HCT116 (cell line): ENCODE measurements around the gene IQGAP2. TPM values are rescaled to one million over a fixed set of nuclear protein-coding genes. Genes with fewer than 3 reads are reported as not detected.

Source experiments
- ATAC-seq: fragments of 200-7000 bp; cut with Tn5 transposase; 2 replicates; pipeline ENCODE4 v1.9.1; 2020; ENCODE audit warnings: mild to moderate bottlenecking, moderate library complexity
- BruUV-seq: library from RNA; stranded (reverse); fragments of 400-500 nt; replicated peaks from 2 replicates; lab custom pipeline; 2021; lab: Mats Ljungman, UMichigan
- CTCF ChIA-PET: fragments of 300-600 bp; sonication (Branson Sonifier 250); formaldehyde crosslinking; loops from one replicate; lab custom pipeline; 2021; ENCODE audit warnings: antibody characterized with exemption; lab: Charles Lee
- POLR2A ChIA-PET: fragments of 300-600, 350-600 bp; sonication (Branson Sonifier 250); formaldehyde crosslinking; loops from one replicate; lab custom pipeline; 2021; ENCODE audit warnings: antibody characterized with exemption; lab: Charles Lee
- RAD21 ChIA-PET, 2 experiments: fragments of 300-600 bp; sonication (Branson Sonifier 250); formaldehyde crosslinking; loops; one replicate each; lab custom pipeline; 2023; ENCODE audit warnings: low total read pairs in 2 of 2; ENCODE audit not compliant: uncharacterized antibody in 2 of 2, unreplicated experiment in 2 of 2, low non-redundant PET in 1 of 2; lab: Charles Lee
- DNase-seq: peaks from one replicate; pipeline ENCODE4 v3.0.0-alpha.2; 2010; ENCODE audit warnings: low read depth, low spot score
- H2AFZ ChIP-seq: fragments of 200-600 bp; shearing (Covaris generic), sonication (generic); 2 replicates; pipeline ENCODE4 v1.6.1; 2017; ENCODE audit warnings: low read depth, mixed run types, mixed read lengths, antibody characterized with exemption, low read length; ENCODE audit not compliant: poor library complexity, severe bottlenecking
- H3K27ac ChIP-seq: 2 replicates; pipeline ENCODE4 v1.5.1; 2012; ENCODE audit warnings: low read depth, low read length
- H3K27me3 ChIP-seq: fragments of 200-600 bp; sonication (generic); 2 replicates; pipeline ENCODE4 v1.6.1; 2016; ENCODE audit warnings: mixed run types, low read length, mixed read lengths; ENCODE audit not compliant: insufficient read depth
- H3K36me3 ChIP-seq, 2 experiments: fragments of 200-500 bp in 1 of 2; fragments of 200-600 bp in 1 of 2; sonication (Bioruptor generic) in 1 of 2; sonication (generic) in 1 of 2; 2 replicates each; pipeline versions ENCODE4 v1.5.1 to v1.6.1; 2014 to 2016; ENCODE audit warnings: low read length in 2 of 2, inconsistent platforms in 1 of 2, mixed read lengths in 1 of 2, mixed run types in 1 of 2; ENCODE audit not compliant: insufficient read depth in 2 of 2, control insufficient read depth in 1 of 2
- H3K4me1 ChIP-seq, 2 experiments: fragments of 200-600 bp in 1 of 2; sonication (generic) in 1 of 2; 2 replicates each; pipeline versions ENCODE4 v1.5.1 to v1.6.1; 2012 to 2017; ENCODE audit warnings: low read length in 2 of 2, inconsistent platforms in 1 of 2, mild to moderate bottlenecking in 1 of 2, mixed read lengths in 1 of 2, mixed run types in 1 of 2, moderate library complexity in 1 of 2; ENCODE audit not compliant: insufficient read depth in 2 of 2, control insufficient read depth in 1 of 2
- H3K4me2 ChIP-seq: fragments of 200-600 bp; sonication (generic); 2 replicates; pipeline ENCODE4 v1.6.1; 2017; ENCODE audit warnings: mixed run types, low read length, mixed read lengths
- H3K4me3 ChIP-seq, 2 experiments: fragments of 200-600 bp in 1 of 2; sonication (generic) in 1 of 2; replicated peaks in 1 of 2; 2 replicates each; pipeline ENCODE4 v1.5.1; 2011 to 2016; ENCODE audit warnings: low read length in 2 of 2, control low read depth in 1 of 2, low read depth in 1 of 2, mild to moderate bottlenecking in 1 of 2, mixed read lengths in 1 of 2, mixed run types in 1 of 2
- H3K79me2 ChIP-seq: fragments of 200-600 bp; sonication (generic); 2 replicates; pipeline ENCODE4 v1.6.1; 2017; ENCODE audit warnings: mild to moderate bottlenecking, mixed run types, low read length, moderate library complexity, mixed read lengths; ENCODE audit not compliant: insufficient read depth
- H3K9ac ChIP-seq: fragments of 200-600 bp; sonication (generic); 2 replicates; pipeline ENCODE4 v1.6.1; 2016; ENCODE audit warnings: low read length, mixed read lengths
- H3K9me2 ChIP-seq: fragments of 200-600 bp; sonication (generic), shearing (Covaris generic); 2 replicates; pipeline ENCODE4 v1.6.1; 2017; ENCODE audit warnings: mixed run types, mild to moderate bottlenecking, moderate library complexity; ENCODE audit not compliant: insufficient read depth
- H3K9me3 ChIP-seq, 2 experiments: fragments of 200-500 bp in 1 of 2; fragments of 200-600 bp in 1 of 2; sonication (Bioruptor generic) in 1 of 2; sonication (generic) in 1 of 2; 2 replicates each; pipeline ENCODE4 v1.6.1; 2014 to 2017; ENCODE audit warnings: low read length in 2 of 2, mixed read lengths in 2 of 2, inconsistent platforms in 1 of 2, low read depth in 1 of 2, mild to moderate bottlenecking in 1 of 2, mixed run types in 1 of 2, moderate library complexity in 1 of 2; ENCODE audit not compliant: control insufficient read depth in 1 of 2, insufficient read depth in 1 of 2
- H4K20me1 ChIP-seq: fragments of 200-600 bp; sonication (generic), shearing (Covaris generic); 2 replicates; pipeline ENCODE4 v1.6.1; 2017; ENCODE audit warnings: mixed run types, mild to moderate bottlenecking, moderate library complexity; ENCODE audit not compliant: insufficient read depth
- CBX3 ChIP-seq: IDR thresholded peaks from 2 replicates; pipeline ENCODE4 v1.6.1; 2012; ENCODE audit warnings: low read depth
- ELF1 ChIP-seq: IDR thresholded peaks from 2 replicates; pipeline ENCODE4 v1.6.1; 2012; ENCODE audit warnings: low read depth, borderline replicate concordance
- EZH2 ChIP-seq: fragments of 200-600 bp; sonication (generic); IDR thresholded peaks from 2 replicates; pipeline ENCODE4 v1.6.1; 2017; ENCODE audit warnings: antibody characterized with exemption, mixed run types
- EZH2phosphoT487 ChIP-seq: fragments of 200-600 bp; IDR thresholded peaks from 2 replicates; pipeline ENCODE4 v1.6.1; 2018; ENCODE audit warnings: antibody characterized with exemption, borderline replicate concordance
- FOSL1 ChIP-seq: IDR thresholded peaks from 2 replicates; pipeline ENCODE4 v1.6.1; 2012; ENCODE audit warnings: low read depth
- JUND ChIP-seq: IDR thresholded peaks from 2 replicates; pipeline ENCODE4 v1.6.1; 2012
- MAX ChIP-seq: IDR thresholded peaks from 2 replicates; pipeline ENCODE4 v1.6.1; 2012
- POLR2AphosphoS5 ChIP-seq: IDR thresholded peaks from 2 replicates; pipeline ENCODE4 v1.6.1; 2011; ENCODE audit warnings: mild to moderate bottlenecking, low read depth, low read length, moderate library complexity
- REST ChIP-seq: IDR thresholded peaks from 2 replicates; pipeline ENCODE4 v1.6.1; 2012; ENCODE audit warnings: low read depth
- ZFX ChIP-seq: fragments of 450-650 bp; IDR thresholded peaks from 2 replicates; pipeline ENCODE4 v1.6.1; 2017
- intact Hi-C: fragments of 100-400 bp; cut with micrococcal nuclease; formaldehyde crosslinking; loops from 2 replicates; pipeline ENCODE4 v1.10.0; 2022
- total RNA-seq: library from RNA; stranded (reverse); gene quantifications from one replicate; pipeline ENCODE4 v1.2.1, GENCODE V29; 2021; ENCODE audit not compliant: unreplicated experiment

Gene IQGAP2
- total RNA-seq, 1 experiment from 2014 or later = 2.0 TPM

- TF ChIP-seq REST (no peak), JUND (no peak)
Observed at GRCh38 chr5:76608833-76609232, 205.7 kb downstream of the IQGAP2 start (continued).

- no peak for ATAC-seq
- Histone ChIP-seq H3K9ac (no peak overlapping the region), H3K4me1 (peaks cover 0 to under 1% of the 10 kb centered on the region in 2 experiments; a peak in 1 of 4 replicates), H2AFZ (no peak overlapping the region), H3K9me2 (no peaks in the 10 kb centered on the region; the same call in 1 of the 2 replicates), H3K27me3 (no peaks in the 10 kb centered on the region), H3K9me3 (no peaks in the 10 kb centered on the region), H4K20me1 (no peaks in the 10 kb centered on the region), H3K79me2 (no peaks in the 10 kb centered on the region), H3K27ac (no peak overlapping the region)
- intact Hi-C loops = no loop called here
- BruUV-seq = no TSS peak
- TF ChIP-seq MAX = no peak
- no peak for TF ChIP-seq FOSL1
- no peak for TF ChIP-seq ZFX
- TF ChIP-seq POLR2AphosphoS5 = no peak
- TF ChIP-seq EZH2 = no peak
- TF ChIP-seq CBX3 = no peak
- TF ChIP-seq EZH2phosphoT487 = no peak
- no peak for TF ChIP-seq ELF1
- TF ChIP-seq REST = no peak
- TF ChIP-seq, all 23 proteins: peak for 0
- CTCF ChIA-PET = interaction anchor here (2.2 kb wide), 1 partner anchor 8 kb away, joined by 9 read pairs; no protein-coding TSS in a partner anchor
- POLR2A ChIA-PET = no interaction called here
- Histone ChIP-seq H3K36me3 (no peaks in the 10 kb centered on the region), H3K4me2 (no peak overlapping the region), H3K4me3 (no peak overlapping the region)
- RAD21 ChIA-PET = no interaction called here
- no peak for DNase-seq
Observed at GRCh38 chr5:76610196-76610595, 207.1 kb downstream of the IQGAP2 start.
